ENCODE results near the gene DTD2.

- TF ChIP-seq CTCF (conservative IDR thresholded peaks at IDR 0.05 in 1 of 2, IDR thresholded peaks at IDR 0.05 in 1 of 2; ENCODE audit: extremely low read depth in 1 of 2, insufficient read depth in 1 of 2, low read depth in 1 of 2, low read length in 2 of 2): no peak
- no peak for TF ChIP-seq EZH2 (IDR thresholded peaks at IDR 0.05; ENCODE audit: borderline replicate concordance, low read length)
These were observed 38.9 kb downstream of the DTD2 start for GRCh38 chr14:31418440-31418839.
